ENCODE measurements around the gene INTS11. TPM values are rescaled to one million over a fixed set of nuclear protein-coding genes. Genes with fewer than 3 reads are reported as not detected.

Gene INTS11
- total and polyA plus RNA-seq, 3 experiments from 2014 or later, result 70.5 to 118 (median 117) TPM

DNA sequence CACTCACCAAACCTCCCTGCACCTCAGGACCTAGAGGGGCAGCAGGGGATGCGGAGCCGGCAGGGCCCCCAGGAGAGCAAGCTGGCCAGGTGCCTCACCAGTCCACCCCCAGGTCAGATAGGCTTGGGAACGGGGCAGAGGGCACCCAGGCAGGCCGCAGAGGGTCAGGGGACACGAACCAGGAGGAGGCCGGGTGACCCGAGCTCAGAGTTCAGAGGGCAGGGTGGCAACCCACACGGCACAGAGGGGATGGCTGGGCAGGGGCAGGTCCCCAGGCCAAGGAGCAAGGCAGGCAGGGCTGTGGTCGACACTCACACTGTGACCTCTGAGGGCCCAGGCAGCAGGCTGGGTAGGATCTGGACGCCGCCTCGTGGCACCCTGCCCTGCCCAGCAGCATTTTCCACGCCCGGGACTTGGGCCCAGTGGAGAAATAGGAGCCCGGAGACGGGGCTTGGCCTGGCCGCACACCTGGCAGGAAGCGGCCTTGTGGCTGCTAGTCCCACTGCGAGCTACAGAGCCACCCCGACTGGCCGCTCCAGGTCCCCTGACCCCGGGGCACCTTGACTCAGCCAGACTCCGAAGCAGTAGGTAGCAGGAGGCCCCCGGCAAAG lies 19.5 kb upstream of the INTS11 start:
- no peaks in the 10 kb centered on the region for H3K9me3 ChIP-seq (ENCODE audit: low read length)
- peaks cover 16% of the 10 kb centered on the region for H3K4me1 ChIP-seq (ENCODE audit: insufficient read depth, low read length)
- H3K4me3 Mint-ChIP-seq, result no peak overlapping the region
- peaks cover 0 to 19% (median 9%) of the 10 kb centered on the region in 3 donors for H3K36me3 Mint-ChIP-seq
- no peak for DNase-seq
- peaks cover 11 to 22% (median 11%) of the 10 kb centered on the region in 3 donors for H3K4me1 Mint-ChIP-seq
- no peaks in the 10 kb centered on the region for H3K36me3 ChIP-seq (ENCODE audit: insufficient read depth, low read length)
- no peak overlapping the region for H3K27ac Mint-ChIP-seq
- ChIA-PET CTCF (no interaction called here), POLR2A (no interaction called here)
- no peaks in the 10 kb centered on the region for H3K27me3 Mint-ChIP-seq
- H3K9me3 Mint-ChIP-seq, result no peaks in the 10 kb centered on the region
- no peak overlapping the region for H3K4me3 ChIP-seq (ENCODE audit: low read length)
- no peaks in the 10 kb centered on the region for H3K27me3 ChIP-seq (ENCODE audit: insufficient read depth, low read length, poor library complexity, severe bottlenecking)
- no peak overlapping the region for H3K27ac ChIP-seq (ENCODE audit: low read depth, low read length)

GRCh38 chr1:1342584-1343115 lies 18.2 kb upstream of the INTS11 start:
- Mint-ChIP-seq H3K9me3 (no peaks in the 10 kb centered on the region), H3K36me3 (peaks cover 0 to 25% (median 11%) of the 10 kb centered on the region in 3 donors), H3K27me3 (no peaks in the 10 kb centered on the region), H3K27ac (no peak overlapping the region), H3K4me1 (peaks cover 10 to 15% (median 11%) of the 10 kb centered on the region in 3 donors), H3K4me3 (no peak overlapping the region)
- POLR2A ChIA-PET, result no interaction called here
- DNase-seq, result no peak
- Histone ChIP-seq H3K4me1 (ENCODE audit: insufficient read depth, low read length) (peaks cover 8% of the 10 kb centered on the region), H3K36me3 (ENCODE audit: insufficient read depth, low read length) (no peaks in the 10 kb centered on the region), H3K4me3 (ENCODE audit: low read length) (no peak overlapping the region), H3K27ac (ENCODE audit: low read depth, low read length) (no peak overlapping the region), H3K9me3 (ENCODE audit: low read length) (no peaks in the 10 kb centered on the region), H3K27me3 (ENCODE audit: insufficient read depth, low read length, poor library complexity, severe bottlenecking) (no peaks in the 10 kb centered on the region)
- CTCF ChIA-PET, result no interaction called here

DNA sequence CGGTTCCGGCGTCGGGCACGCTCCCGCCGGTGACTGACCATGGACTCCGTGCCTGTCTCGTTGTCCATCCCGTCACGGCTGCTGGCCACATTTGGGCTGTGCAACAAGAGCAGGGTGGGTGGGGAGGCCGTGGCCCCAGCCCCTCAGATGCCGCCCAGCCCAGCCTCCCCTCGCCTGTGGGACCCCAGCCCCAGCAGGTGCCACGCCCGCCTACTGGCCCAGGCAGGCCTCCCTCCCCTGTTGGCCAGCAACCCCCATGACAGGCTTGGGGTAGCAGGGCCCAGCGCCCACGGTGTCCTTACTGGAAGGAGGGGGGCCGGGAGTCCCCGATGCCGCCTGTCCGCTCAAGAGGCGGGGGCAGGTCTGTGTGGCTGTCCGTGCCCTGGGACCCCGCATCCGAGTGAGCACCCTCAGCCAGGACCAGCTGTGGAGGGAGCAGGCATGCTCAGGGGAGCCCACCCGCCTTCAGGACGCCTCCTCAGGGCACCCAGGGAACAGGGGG lies 17.7 kb upstream of the INTS11 start:
- ChIA-PET CTCF (no interaction called here), POLR2A (no interaction called here)
- Mint-ChIP-seq H3K36me3 (peaks cover 0 to 25% (median 11%) of the 10 kb centered on the region in 3 donors), H3K9me3 (no peaks in the 10 kb centered on the region), H3K4me3 (no peak overlapping the region), H3K27me3 (no peaks in the 10 kb centered on the region), H3K27ac (no peak overlapping the region), H3K4me1 (peaks cover 5 to 10% (median 6%) of the 10 kb centered on the region in 3 donors)
- no peak overlapping the region for H3K4me3 ChIP-seq (ENCODE audit: low read length)
- DNase-seq, result no peak
- H3K27ac ChIP-seq (ENCODE audit: low read depth, low read length), result no peak overlapping the region
- no peaks in the 10 kb centered on the region for H3K27me3 ChIP-seq (ENCODE audit: insufficient read depth, low read length, poor library complexity, severe bottlenecking)
- peaks cover 3% of the 10 kb centered on the region for H3K4me1 ChIP-seq (ENCODE audit: insufficient read depth, low read length)
- H3K36me3 ChIP-seq (ENCODE audit: insufficient read depth, low read length), result no peaks in the 10 kb centered on the region
- H3K9me3 ChIP-seq (ENCODE audit: low read length), result no peaks in the 10 kb centered on the region

DNA sequence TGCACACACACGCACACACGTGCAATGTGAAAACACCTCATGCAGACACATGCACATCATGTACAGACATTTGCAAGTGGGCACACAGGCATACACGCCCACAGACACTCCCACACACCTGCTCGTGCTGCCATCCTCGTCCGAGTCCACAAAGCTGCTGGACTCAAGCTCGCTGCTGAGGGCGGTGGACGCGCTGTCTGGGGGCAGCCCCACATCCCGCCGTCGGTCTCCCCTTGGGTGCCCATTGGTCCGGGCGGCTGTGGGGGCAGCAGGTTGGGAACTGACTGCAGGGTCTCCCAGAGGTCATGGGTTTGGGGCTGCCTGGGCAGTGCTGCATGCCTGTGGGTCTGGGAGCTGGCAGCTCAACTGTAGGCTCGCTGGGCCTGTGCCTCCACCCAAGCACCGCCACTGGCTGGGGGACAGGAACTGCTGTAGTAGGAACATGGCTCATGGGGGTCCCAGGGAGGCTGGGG lies 17.1 kb upstream of the INTS11 start:
- Histone ChIP-seq H3K9me3 (ENCODE audit: low read length) (no peaks in the 10 kb centered on the region), H3K4me3 (ENCODE audit: low read length) (no peak overlapping the region), H3K27me3 (ENCODE audit: insufficient read depth, low read length, poor library complexity, severe bottlenecking) (no peaks in the 10 kb centered on the region), H3K27ac (ENCODE audit: low read depth, low read length) (no peak overlapping the region), H3K4me1 (ENCODE audit: insufficient read depth, low read length) (peaks cover 1% of the 10 kb centered on the region), H3K36me3 (ENCODE audit: insufficient read depth, low read length) (no peaks in the 10 kb centered on the region)
- Mint-ChIP-seq H3K27me3 (no peaks in the 10 kb centered on the region), H3K4me3 (no peak overlapping the region), H3K4me1 (peaks cover under 1 to 6% (median 5%) of the 10 kb centered on the region in 3 donors), H3K27ac (no peak overlapping the region), H3K36me3 (peaks cover 0 to 25% (median 11%) of the 10 kb centered on the region in 3 donors), H3K9me3 (no peaks in the 10 kb centered on the region)
- ChIA-PET CTCF (no interaction called here), POLR2A (no interaction called here)
- no peak for DNase-seq

GRCh38 chr1:1340791-1341548 lies 16.5 kb upstream of the INTS11 start:
- CTCF ChIA-PET, result no interaction called here
- Histone ChIP-seq H3K27ac (ENCODE audit: low read depth, low read length) (no peak overlapping the region), H3K36me3 (ENCODE audit: insufficient read depth, low read length) (no peaks in the 10 kb centered on the region), H3K4me1 (ENCODE audit: insufficient read depth, low read length) (no peaks in the 10 kb centered on the region), H3K9me3 (ENCODE audit: low read length) (no peaks in the 10 kb centered on the region), H3K27me3 (ENCODE audit: insufficient read depth, low read length, poor library complexity, severe bottlenecking) (no peaks in the 10 kb centered on the region), H3K4me3 (ENCODE audit: low read length) (no peak overlapping the region)
- no peaks in the 10 kb centered on the region for H3K27me3 Mint-ChIP-seq
- no peak overlapping the region for H3K4me3 Mint-ChIP-seq
- H3K4me1 Mint-ChIP-seq, result peaks cover 0 to 6% (median 2%) of the 10 kb centered on the region in 3 donors
- no peak for DNase-seq
- peaks cover 0 to 25% (median 11%) of the 10 kb centered on the region in 3 donors for H3K36me3 Mint-ChIP-seq
- no peaks in the 10 kb centered on the region for H3K9me3 Mint-ChIP-seq
- H3K27ac Mint-ChIP-seq, result peak overlapping the region in 2 of 8 donors; percentile 29 to 50
- POLR2A ChIA-PET, result no interaction called here

DNA sequence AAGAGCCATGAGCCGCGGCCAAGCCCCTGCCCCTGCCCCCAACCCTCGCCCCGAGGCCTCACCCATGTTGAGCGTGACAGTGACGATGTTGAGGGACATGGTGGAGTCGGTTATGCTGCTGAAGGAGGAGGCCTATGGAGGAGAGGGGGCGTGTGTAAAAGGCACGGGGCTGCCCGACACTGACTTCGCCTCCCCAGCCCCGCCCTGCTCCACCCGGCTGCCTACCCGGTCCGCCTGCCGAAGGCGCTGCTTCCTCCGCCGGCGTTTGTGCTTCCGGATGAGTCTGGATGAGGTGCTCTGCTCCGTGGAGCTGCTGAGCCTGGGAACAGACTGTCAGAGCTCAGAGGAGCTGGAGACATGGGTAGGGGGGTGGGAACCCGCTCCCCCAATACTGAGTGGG lies 15.7 kb upstream of the INTS11 start:
- no peaks in the 10 kb centered on the region for H3K9me3 ChIP-seq (ENCODE audit: low read length)
- no peak overlapping the region for H3K27ac ChIP-seq (ENCODE audit: low read depth, low read length)
- ChIA-PET CTCF (no interaction called here), POLR2A (no interaction called here)
- DNase-seq, result no peak
- no peaks in the 10 kb centered on the region for H3K9me3 Mint-ChIP-seq
- H3K36me3 ChIP-seq (ENCODE audit: insufficient read depth, low read length), result no peaks in the 10 kb centered on the region
- H3K27ac Mint-ChIP-seq, result peak overlapping the region in 1 of 8 donors; percentile 50
- peaks cover 0 to 25% (median 11%) of the 10 kb centered on the region in 3 donors for H3K36me3 Mint-ChIP-seq
- H3K4me3 Mint-ChIP-seq, result no peak overlapping the region
- H3K4me1 ChIP-seq (ENCODE audit: insufficient read depth, low read length), result no peaks in the 10 kb centered on the region
- H3K27me3 ChIP-seq (ENCODE audit: insufficient read depth, low read length, poor library complexity, severe bottlenecking), result no peaks in the 10 kb centered on the region
- H3K27me3 Mint-ChIP-seq, result no peaks in the 10 kb centered on the region
- peaks cover 0 to 6% (median 0%) of the 10 kb centered on the region in 3 donors for H3K4me1 Mint-ChIP-seq
- H3K4me3 ChIP-seq (ENCODE audit: low read length), result no peak overlapping the region

DNA sequence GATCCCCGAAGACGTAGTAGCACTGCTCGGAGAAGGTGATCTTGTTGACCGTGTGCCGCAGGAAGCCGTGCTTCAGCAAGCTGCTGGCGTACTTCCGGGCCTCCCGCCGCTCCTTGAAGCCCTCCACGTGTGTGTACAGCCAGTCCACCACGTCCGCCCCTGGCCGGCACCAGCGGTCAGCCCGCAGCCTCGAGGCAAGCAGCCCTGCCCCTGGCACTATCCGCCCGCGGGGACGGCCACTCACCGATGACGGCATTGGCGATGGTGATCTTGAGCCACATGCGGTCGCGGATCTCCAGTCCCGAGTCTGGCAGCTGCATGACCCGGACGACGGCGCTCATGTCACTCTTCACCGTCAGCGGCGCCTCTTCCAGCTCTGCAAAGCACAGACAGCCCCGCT lies 13.8 kb upstream of the INTS11 start:
- no peaks in the 10 kb centered on the region for H3K36me3 ChIP-seq (ENCODE audit: insufficient read depth, low read length)

DNA sequence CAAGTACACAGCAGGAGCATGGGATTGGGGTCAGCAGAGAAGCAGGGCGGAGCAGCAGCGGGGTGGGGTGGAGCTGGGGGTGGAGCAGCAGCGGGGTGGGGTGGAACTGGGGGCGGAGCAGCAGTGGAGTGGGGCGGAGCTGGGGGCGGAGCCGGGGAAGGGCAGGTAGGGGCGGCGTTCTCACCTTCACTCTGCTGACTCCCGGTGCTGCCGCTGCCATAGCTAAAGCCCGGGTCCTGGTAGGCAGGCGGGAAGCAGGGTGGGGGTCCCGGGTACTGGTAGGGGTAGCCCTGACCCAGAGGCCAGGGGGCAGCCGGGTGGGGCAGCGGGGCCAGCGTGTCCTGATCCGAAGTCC lies 13.3 kb upstream of the INTS11 start:
- no peaks in the 10 kb centered on the region for H3K36me3 ChIP-seq (ENCODE audit: insufficient read depth, low read length)
- Mint-ChIP-seq H3K36me3 (peaks cover 0 to 25% (median 11%) of the 10 kb centered on the region in 3 donors), H3K9me3 (no peaks in the 10 kb centered on the region), H3K4me3 (no peak overlapping the region), H3K27ac (no peak overlapping the region), H3K4me1 (peaks cover 0 to 6% (median 0%) of the 10 kb centered on the region in 3 donors), H3K27me3 (no peaks in the 10 kb centered on the region)
- no peak for DNase-seq
- POLR2A ChIA-PET, result no interaction called here
- no peak overlapping the region for H3K27ac ChIP-seq (ENCODE audit: low read depth, low read length)
- no peak overlapping the region for H3K4me3 ChIP-seq (ENCODE audit: low read length)
- H3K27me3 ChIP-seq (ENCODE audit: insufficient read depth, low read length, poor library complexity, severe bottlenecking), result no peaks in the 10 kb centered on the region
- H3K4me1 ChIP-seq (ENCODE audit: insufficient read depth, low read length), result no peaks in the 10 kb centered on the region
- CTCF ChIA-PET, result no interaction called here
- no peaks in the 10 kb centered on the region for H3K9me3 ChIP-seq (ENCODE audit: low read length)

More for the DNA sequence above, 13.8 kb upstream of the INTS11 start:
- ChIA-PET CTCF (no interaction called here), POLR2A (no interaction called here)
- Histone ChIP-seq H3K9me3 (ENCODE audit: low read length) (no peaks in the 10 kb centered on the region), H3K27me3 (ENCODE audit: insufficient read depth, low read length, poor library complexity, severe bottlenecking) (no peaks in the 10 kb centered on the region), H3K4me1 (ENCODE audit: insufficient read depth, low read length) (no peaks in the 10 kb centered on the region), H3K27ac (ENCODE audit: low read depth, low read length) (no peak overlapping the region), H3K4me3 (ENCODE audit: low read length) (no peak overlapping the region)
- Mint-ChIP-seq H3K27me3 (no peaks in the 10 kb centered on the region), H3K36me3 (peaks cover 0 to 25% (median 11%) of the 10 kb centered on the region in 3 donors), H3K27ac (no peak overlapping the region), H3K4me1 (peaks cover 0 to 6% (median 0%) of the 10 kb centered on the region in 3 donors), H3K4me3 (no peak overlapping the region), H3K9me3 (no peaks in the 10 kb centered on the region)
- no peak for DNase-seq

All from CD8-positive, alpha-beta memory T cell (primary cell).